Upper lobe of left lung (tissue), 4 donors: ENCODE measurements around the gene CRIP1.

Source experiments
- CTCF ChIP-seq, 6 experiments: fragments of 450-650 bp in 4 of 6; fragments of 200-600 bp in 2 of 6; sonication (generic) in 2 of 6; IDR thresholded peaks; one replicate each; pipeline ENCODE4 v1.5.1; 2016 to 2019; ENCODE audit warnings: antibody characterized with exemption in 6 of 6
- EP300 ChIP-seq, 4 donors: sonication (generic); formaldehyde crosslinking; IDR thresholded peaks; one replicate each; pipeline ENCODE4 v1.5.1; 2017; ENCODE audit warnings: antibody characterized with exemption in 4 of 4, control low read depth in 2 of 4
- POLR2AphosphoS5 ChIP-seq, 2 donors: sonication (generic); formaldehyde crosslinking; IDR thresholded peaks; one replicate each; pipeline ENCODE4 v1.5.1; 2017; ENCODE audit warnings: antibody characterized with exemption in 2 of 2

GRCh38 chr14:105482486-105483110 lies 4.1 kb upstream of the CRIP1 start:
- no peak for TF ChIP-seq CTCF (IDR thresholded peaks at IDR 0.05)
- no peak for TF ChIP-seq POLR2AphosphoS5 (IDR thresholded peaks at IDR 0.05)
- TF ChIP-seq EP300 (IDR thresholded peaks at IDR 0.05): no peak
